Left lung (tissue), 10 donors: Measurements from ENCODE around the gene SUPT16H. TPM values are rescaled to one million over a fixed set of nuclear protein-coding genes. Genes with fewer than 3 reads are reported as not detected.

Source experiments
- ATAC-seq: fragments of 200-7000 bp; cut with Tn5 transposase; one replicate; pipeline ENCODE4 v1.9.1; 2020; ENCODE audit warnings: moderate library complexity
- DNase-seq, 4 donors: peaks; one replicate each; pipeline ENCODE4 v3.0.0-alpha.2; 2013 to 2020
- H3K27ac ChIP-seq, 2 donors: fragments of 200-600 bp; sonication (generic) in 1 of 2; one replicate each; pipeline versions ENCODE4 v1.5.0 to v1.8.0; 2020 to 2021
- H3K27me3 ChIP-seq, 2 donors: fragments of 200-600 bp; sonication (generic) in 1 of 2; one replicate each; pipeline versions ENCODE4 v1.5.0 to v1.8.0; 2020 to 2021
- H3K36me3 ChIP-seq, 2 donors: fragments of 200-600 bp; sonication (generic) in 1 of 2; one replicate each; pipeline versions ENCODE4 v1.5.0 to v1.8.0; 2020 to 2021
- H3K4me1 ChIP-seq, 2 donors: fragments of 200-600 bp; one replicate each; pipeline ENCODE4 v1.8.0; 2021
- H3K4me3 ChIP-seq, 2 donors: fragments of 200-600 bp; sonication (generic) in 1 of 2; one replicate each; pipeline versions ENCODE4 v1.5.0 to v1.8.0; 2020 to 2021; ENCODE audit warnings: mild to moderate bottlenecking in 1 of 2
- H3K9me3 ChIP-seq, 2 donors: fragments of 200-600 bp; sonication (generic) in 1 of 2; one replicate each; pipeline versions ENCODE4 v1.5.0 to v1.8.0; 2020 to 2021
- intact Hi-C, 2 donors: fragments of 100-400 bp; cut with DNase I; formaldehyde crosslinking; loops; one replicate each; pipeline versions ENCODE4 v1.11.2 to v1.14.2; 2022
- polyA plus RNA-seq, 6 donors: library from polyadenylated mRNA; unstranded; fragments of 120-200 nt; gene quantifications; one replicate each; pipeline ENCODE4 v1.2.1, GENCODE V29; 2013; ENCODE audit not compliant: insufficient read length in 6 of 6
- total RNA-seq, 2 donors: library from RNA; stranded (reverse); fragmentation: NEBNext Ultra II Directional; extraction: Animal tissue kit (Norgen Biotek cat#: 25700); gene quantifications; one replicate each; pipeline ENCODE4 v1.2.1, GENCODE V29; 2021
- TF ChIP-seq, protein P1 (sequence below), 2 donors: fragments of 200-600 bp; sonication (generic) in 1 of 2; IDR thresholded peaks; one replicate each; pipeline versions ENCODE4 v1.5.0 to v1.8.0; 2021; ENCODE audit warnings: antibody characterized with exemption in 2 of 2
- donor health status: DM: no; HTN: yes; CAD: no.
- donor health status: DM: no; HTN: no; CAD: no.

SUPT16H gene
- total and polyA plus RNA-seq, 8 donors = 46.7 to 140 (median 119) TPM

DNA sequence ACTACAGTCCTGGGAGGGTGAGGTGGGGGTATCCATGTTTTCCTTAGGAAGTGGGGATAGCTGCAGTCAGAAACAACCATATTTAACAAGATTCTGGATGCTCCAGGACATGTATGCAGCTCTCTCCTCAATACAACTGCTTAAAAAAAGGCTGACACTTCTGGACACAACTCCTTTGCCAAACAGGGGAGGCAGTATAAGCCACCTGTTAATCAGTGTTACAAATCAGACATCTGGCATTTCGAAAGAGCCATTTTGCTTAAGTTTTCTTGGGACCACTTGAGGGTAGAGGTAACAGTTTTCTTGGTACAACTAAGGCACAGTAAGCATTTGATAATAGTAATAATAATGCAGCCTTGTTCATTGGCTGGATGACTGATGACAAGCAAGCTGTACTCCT, 56.8 kb downstream of the SUPT16H start:
- H3K4me1 ChIP-seq = no peaks in the 10 kb centered on the region
- DNase-seq (no peak), ATAC-seq (no peak)
- no peak overlapping the region for H3K4me3 ChIP-seq
- TF ChIP-seq, protein P1, sequence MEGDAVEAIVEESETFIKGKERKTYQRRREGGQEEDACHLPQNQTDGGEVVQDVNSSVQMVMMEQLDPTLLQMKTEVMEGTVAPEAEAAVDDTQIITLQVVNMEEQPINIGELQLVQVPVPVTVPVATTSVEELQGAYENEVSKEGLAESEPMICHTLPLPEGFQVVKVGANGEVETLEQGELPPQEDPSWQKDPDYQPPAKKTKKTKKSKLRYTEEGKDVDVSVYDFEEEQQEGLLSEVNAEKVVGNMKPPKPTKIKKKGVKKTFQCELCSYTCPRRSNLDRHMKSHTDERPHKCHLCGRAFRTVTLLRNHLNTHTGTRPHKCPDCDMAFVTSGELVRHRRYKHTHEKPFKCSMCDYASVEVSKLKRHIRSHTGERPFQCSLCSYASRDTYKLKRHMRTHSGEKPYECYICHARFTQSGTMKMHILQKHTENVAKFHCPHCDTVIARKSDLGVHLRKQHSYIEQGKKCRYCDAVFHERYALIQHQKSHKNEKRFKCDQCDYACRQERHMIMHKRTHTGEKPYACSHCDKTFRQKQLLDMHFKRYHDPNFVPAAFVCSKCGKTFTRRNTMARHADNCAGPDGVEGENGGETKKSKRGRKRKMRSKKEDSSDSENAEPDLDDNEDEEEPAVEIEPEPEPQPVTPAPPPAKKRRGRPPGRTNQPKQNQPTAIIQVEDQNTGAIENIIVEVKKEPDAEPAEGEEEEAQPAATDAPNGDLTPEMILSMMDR (IDR thresholded peaks at IDR 0.05) = no peak
- no peaks in the 10 kb centered on the region for H3K36me3 ChIP-seq
- H3K27me3 ChIP-seq = no peaks in the 10 kb centered on the region
- intact Hi-C loops = no loop called here
- no peaks in the 10 kb centered on the region for H3K9me3 ChIP-seq
- no peak overlapping the region for H3K27ac ChIP-seq

DNA sequence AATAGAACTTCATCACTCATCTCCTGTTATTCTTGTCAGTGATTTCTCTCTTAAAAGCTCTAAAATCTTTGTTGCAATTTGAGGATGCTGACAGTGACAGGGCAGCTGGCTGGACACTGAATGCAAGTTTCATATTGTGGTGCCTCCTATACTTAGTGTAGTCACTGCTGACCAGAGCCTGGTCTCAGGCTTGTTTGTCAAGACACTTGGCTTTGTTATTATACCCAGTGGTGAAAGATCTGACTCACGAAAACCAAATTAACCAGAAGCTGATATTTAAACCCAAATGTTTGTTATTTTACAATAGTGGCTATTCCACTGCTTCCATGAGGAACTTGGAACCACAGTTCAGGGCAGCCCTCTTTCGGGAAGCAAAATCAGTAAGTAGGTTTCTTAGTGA, 61.1 kb downstream of the SUPT16H start:
- Histone ChIP-seq H3K36me3 (no peaks in the 10 kb centered on the region), H3K4me1 (peaks cover 0 to 8% of the 10 kb centered on the region in 2 donors), H3K27me3 (no peaks in the 10 kb centered on the region), H3K27ac (no peak overlapping the region), H3K9me3 (no peaks in the 10 kb centered on the region), H3K4me3 (no peak overlapping the region)
- ATAC-seq (no peak), DNase-seq (no peak)
- intact Hi-C loops = no loop called here
- TF ChIP-seq, protein P1 (IDR thresholded peaks at IDR 0.05) = no peak

DNA sequence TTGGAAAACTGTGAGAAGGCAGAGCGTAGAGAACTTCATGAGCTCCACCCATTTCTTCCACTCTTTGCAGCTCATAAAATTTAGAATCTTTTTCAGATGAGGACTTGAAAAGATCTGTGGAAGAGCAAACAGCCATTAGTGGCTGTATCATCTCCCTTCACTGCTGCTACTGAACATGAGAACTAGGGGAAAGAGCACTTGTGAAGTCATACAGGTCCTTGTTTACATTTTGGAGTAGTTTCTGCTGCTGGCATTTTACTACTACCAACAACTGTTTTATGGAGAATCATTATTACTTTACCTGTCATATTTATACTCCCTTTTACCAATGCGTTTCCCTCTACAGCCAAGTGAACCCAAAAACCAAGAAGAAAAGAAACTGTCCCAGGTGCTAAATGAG, 62.9 kb downstream of the SUPT16H start:
- no peak for DNase-seq
- no peaks in the 10 kb centered on the region for H3K9me3 ChIP-seq
- no peaks in the 10 kb centered on the region for H3K27me3 ChIP-seq
- H3K4me1 ChIP-seq = peaks cover 0 to 8% of the 10 kb centered on the region in 2 donors
- TF ChIP-seq, protein P1 (IDR thresholded peaks at IDR 0.05) = no peak
- no peak overlapping the region for H3K4me3 ChIP-seq
- peak; percentile 49 for ATAC-seq
- intact Hi-C loops = no loop called here
- H3K36me3 ChIP-seq = no peaks in the 10 kb centered on the region
- no peak overlapping the region for H3K27ac ChIP-seq

DNA sequence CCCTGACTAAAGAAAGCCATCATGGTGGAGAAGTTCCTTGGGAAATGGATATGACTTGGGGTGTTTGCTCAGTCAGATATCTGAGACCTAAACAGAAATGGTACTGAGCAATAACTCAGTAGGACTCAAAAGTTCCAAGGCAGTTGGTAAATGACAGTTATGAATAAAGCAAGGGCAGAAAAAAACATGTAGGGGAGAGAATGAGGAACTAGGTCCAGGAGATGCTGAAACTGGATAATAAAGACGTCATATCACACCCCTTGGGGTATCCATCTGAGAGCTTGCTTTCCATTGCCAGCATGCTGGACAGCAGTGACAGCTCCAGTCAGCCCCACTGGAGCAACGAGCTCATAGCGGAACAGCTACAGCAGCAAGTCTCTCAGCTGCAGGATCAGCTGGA, 66.4 kb downstream of the SUPT16H start:
- TF ChIP-seq, protein P1 (IDR thresholded peaks at IDR 0.05) = no peak
- H3K4me1 ChIP-seq = peaks cover 0 to 8% of the 10 kb centered on the region in 2 donors
- no peaks in the 10 kb centered on the region for H3K9me3 ChIP-seq
- ATAC-seq (no peak), DNase-seq (no peak)
- intact Hi-C loops = no loop called here
- no peaks in the 10 kb centered on the region for H3K27me3 ChIP-seq
- H3K27ac ChIP-seq = no peak overlapping the region
- no peak overlapping the region for H3K4me3 ChIP-seq
- H3K36me3 ChIP-seq = no peaks in the 10 kb centered on the region

DNA sequence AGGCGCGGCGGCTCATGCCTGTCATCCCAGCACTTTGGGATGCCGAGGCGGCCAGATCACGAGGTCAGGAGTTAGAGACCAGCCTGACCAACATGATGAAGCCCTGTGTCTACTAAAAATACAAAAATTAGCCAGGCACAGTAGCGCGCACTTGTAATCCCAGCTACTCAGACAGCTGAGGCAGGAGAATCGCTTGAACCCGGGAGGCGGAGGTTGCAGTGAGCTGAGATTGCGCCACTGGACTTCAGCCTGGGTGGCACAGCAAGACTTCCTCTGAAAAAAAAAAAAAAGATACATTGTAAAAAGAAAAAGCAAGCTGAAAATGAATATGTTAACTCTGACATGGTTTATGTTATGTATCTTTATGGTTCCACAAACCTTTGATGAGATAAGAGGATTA, 70.3 kb downstream of the SUPT16H start:
- Histone ChIP-seq H3K4me1 (peaks cover 0 to 8% of the 10 kb centered on the region in 2 donors), H3K4me3 (no peak overlapping the region), H3K27me3 (no peaks in the 10 kb centered on the region), H3K27ac (no peak overlapping the region), H3K9me3 (no peaks in the 10 kb centered on the region), H3K36me3 (no peaks in the 10 kb centered on the region)
- TF ChIP-seq, protein P1 (IDR thresholded peaks at IDR 0.05) = no peak
- DNase-seq (no peak), ATAC-seq (no peak)
- intact Hi-C loops = no loop called here
